ENCODE results near the gene PSPN.
"Not testable (repeated sequence)": the region's sequence is repeated elsewhere in the genome, so short reads cannot be mapped to it uniquely, and the experiment has no call there.

Gene PSPN

DNA sequence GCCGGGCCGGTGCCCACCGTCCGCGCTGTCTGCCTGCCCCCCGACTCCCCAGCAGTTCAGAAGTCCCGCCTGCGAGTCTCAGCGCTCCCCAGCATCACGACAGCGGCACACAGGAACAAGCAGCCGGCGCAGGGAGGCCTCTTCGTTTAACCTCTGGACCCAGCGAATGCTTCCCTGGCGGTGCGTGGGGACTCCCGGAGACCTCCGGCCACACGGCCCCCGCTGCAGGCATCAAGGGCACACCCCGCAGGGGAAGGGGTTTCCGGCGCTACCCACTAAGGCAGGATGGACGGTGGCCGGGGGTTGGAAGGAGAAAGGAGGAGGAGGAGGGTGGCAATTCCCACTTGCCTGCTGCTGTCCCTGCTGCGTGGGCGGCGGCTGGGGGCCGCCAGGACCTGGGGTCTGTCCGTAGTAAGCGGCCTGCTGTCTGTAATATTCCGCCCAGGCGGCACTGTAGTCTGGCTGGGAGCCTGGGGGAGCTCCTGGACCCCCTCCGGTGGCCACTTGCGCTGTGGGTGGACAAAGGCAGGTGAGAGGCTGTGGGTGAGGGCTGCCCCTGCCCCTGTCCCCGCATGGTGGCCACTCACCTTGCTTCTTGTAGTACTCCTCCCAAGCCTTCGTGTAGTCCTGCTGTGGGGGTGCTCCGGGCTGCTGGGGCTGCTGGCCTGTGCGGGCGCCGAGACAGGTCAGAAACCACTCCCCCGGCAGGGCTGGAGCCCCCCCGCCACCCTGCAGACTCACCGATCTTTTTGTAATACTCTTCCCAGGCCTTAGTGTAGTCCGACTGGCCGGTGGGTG, 39.3 kb upstream of the PSPN start:
- H3K27me3 ChIP-seq (ENCODE audit: control insufficient read depth, insufficient read depth, low read length): no peaks in the 10 kb centered on the region
- H3K4me1 ChIP-seq (ENCODE audit: control insufficient read depth, insufficient read depth, low read length): no peaks in the 10 kb centered on the region
- H3K36me3 ChIP-seq (ENCODE audit: insufficient read depth, low read length): peaks cover 60% of the 10 kb centered on the region
- H3K9ac ChIP-seq (ENCODE audit: low read depth, low read length): no peak overlapping the region
- no peaks in the 10 kb centered on the region for H3K9me3 ChIP-seq (replicated peaks; ENCODE audit: low read length)
- H3K4me2 ChIP-seq (ENCODE audit: low read length): no peak overlapping the region
- no peak overlapping the region for H3K4me3 ChIP-seq (ENCODE audit: low read length)

GRCh38 chr19:6413721-6414643, 38.2 kb upstream of the PSPN start:
- no peak overlapping the region for H3K4me2 ChIP-seq (ENCODE audit: low read length)
- no peak overlapping the region for H3K4me3 ChIP-seq (ENCODE audit: low read length)
- no peaks in the 10 kb centered on the region for H3K27me3 ChIP-seq (ENCODE audit: control insufficient read depth, insufficient read depth, low read length)
- H3K9me3 ChIP-seq (replicated peaks; ENCODE audit: low read length): no peaks in the 10 kb centered on the region
- no peaks in the 10 kb centered on the region for H3K4me1 ChIP-seq (ENCODE audit: control insufficient read depth, insufficient read depth, low read length)
- H3K9ac ChIP-seq (ENCODE audit: low read depth, low read length): no peak overlapping the region
- H3K36me3 ChIP-seq (ENCODE audit: insufficient read depth, low read length): peaks cover 51% of the 10 kb centered on the region

GRCh38 chr19:6413291-6413690, 37.6 kb upstream of the PSPN start:
- H3K9ac ChIP-seq (ENCODE audit: low read depth, low read length): no peak overlapping the region
- no peaks in the 10 kb centered on the region for H3K4me1 ChIP-seq (ENCODE audit: control insufficient read depth, insufficient read depth, low read length)
- H3K4me2 ChIP-seq (ENCODE audit: low read length): no peak overlapping the region
- no peaks in the 10 kb centered on the region for H3K9me3 ChIP-seq (replicated peaks; ENCODE audit: low read length)
- no peaks in the 10 kb centered on the region for H3K27me3 ChIP-seq (ENCODE audit: control insufficient read depth, insufficient read depth, low read length)
- no peak overlapping the region for H3K4me3 ChIP-seq (ENCODE audit: low read length)
- H3K36me3 ChIP-seq (ENCODE audit: insufficient read depth, low read length): peaks cover 44% of the 10 kb centered on the region

- peaks cover 38% of the 10 kb centered on the region for H3K36me3 ChIP-seq (ENCODE audit: insufficient read depth, low read length)
- H3K4me2 ChIP-seq (ENCODE audit: low read length): no peak overlapping the region
- H3K4me1 ChIP-seq (ENCODE audit: control insufficient read depth, insufficient read depth, low read length): no peaks in the 10 kb centered on the region
- no peak overlapping the region for H3K9ac ChIP-seq (ENCODE audit: low read depth, low read length)
- H3K4me3 ChIP-seq (ENCODE audit: low read length): no peak overlapping the region
- no peaks in the 10 kb centered on the region for H3K27me3 ChIP-seq (ENCODE audit: control insufficient read depth, insufficient read depth, low read length)
- no peaks in the 10 kb centered on the region for H3K9me3 ChIP-seq (replicated peaks; ENCODE audit: low read length)
Measured at GRCh38 chr19:6412447-6413091, 36.8 kb upstream of the PSPN start.

DNA sequence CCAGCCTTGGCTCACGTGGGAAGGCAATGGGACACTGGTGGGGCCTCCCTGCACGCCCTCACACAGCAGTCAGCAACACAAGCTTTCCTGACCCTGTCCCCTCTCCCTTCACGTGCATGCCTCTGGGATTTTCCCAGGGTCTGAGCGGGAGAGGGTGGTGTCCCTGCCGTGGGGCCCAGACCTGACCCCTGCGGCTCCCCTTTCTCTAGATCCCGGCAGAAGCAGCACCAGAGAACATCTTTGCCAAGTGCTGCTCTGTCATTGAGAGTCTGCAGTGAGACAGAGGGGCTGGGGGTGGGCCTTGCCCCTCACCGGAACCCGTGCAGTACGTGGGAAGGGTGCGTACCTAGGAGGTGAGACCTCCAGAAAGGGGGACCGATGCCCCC, 36.3 kb upstream of the PSPN start:
- no peak overlapping the region for H3K4me3 ChIP-seq (ENCODE audit: low read length)
- no peaks in the 10 kb centered on the region for H3K4me1 ChIP-seq (ENCODE audit: control insufficient read depth, insufficient read depth, low read length)
- H3K9me3 ChIP-seq (replicated peaks; ENCODE audit: low read length): no peaks in the 10 kb centered on the region
- no peak overlapping the region for H3K4me2 ChIP-seq (ENCODE audit: low read length)
- H3K36me3 ChIP-seq (ENCODE audit: insufficient read depth, low read length): peaks cover 33% of the 10 kb centered on the region
- H3K9ac ChIP-seq (ENCODE audit: low read depth, low read length): no peak overlapping the region
- H3K27me3 ChIP-seq (ENCODE audit: control insufficient read depth, insufficient read depth, low read length): no peaks in the 10 kb centered on the region

DNA sequence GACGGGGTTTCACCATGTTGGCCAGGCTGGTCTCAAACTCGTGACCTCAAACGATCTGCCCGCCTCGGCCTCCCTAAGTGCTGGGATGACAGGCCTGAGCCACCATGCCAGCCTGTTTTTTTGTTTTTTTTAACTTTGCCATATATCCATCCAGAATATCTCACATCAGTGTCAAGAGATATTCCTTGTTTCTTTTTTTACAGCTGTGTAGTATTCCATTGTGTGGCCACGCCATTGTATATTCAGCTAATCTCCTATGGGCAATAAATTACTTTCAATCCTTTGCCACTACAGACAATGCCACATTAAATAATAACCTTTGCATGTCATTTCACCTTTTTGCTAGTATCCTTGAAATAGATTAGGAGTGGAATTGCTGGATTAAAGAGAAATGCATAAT, 33.6 kb upstream of the PSPN start:
- Histone ChIP-seq H3K9me3 (replicated peaks; ENCODE audit: low read length) (no peaks in the 10 kb centered on the region), H3K4me3 (ENCODE audit: low read length) (no peak overlapping the region), H3K27me3 (ENCODE audit: control insufficient read depth, insufficient read depth, low read length) (no peaks in the 10 kb centered on the region), H3K9ac (ENCODE audit: low read depth, low read length) (no peak overlapping the region), H3K4me2 (ENCODE audit: low read length) (no peak overlapping the region), H3K36me3 (ENCODE audit: insufficient read depth, low read length) (peaks cover 9% of the 10 kb centered on the region), H3K4me1 (ENCODE audit: control insufficient read depth, insufficient read depth, low read length) (no peaks in the 10 kb centered on the region)

- Histone ChIP-seq H3K4me2 (ENCODE audit: low read length) (no peak overlapping the region), H3K9ac (ENCODE audit: low read depth, low read length) (no peak overlapping the region), H3K9me3 (replicated peaks; ENCODE audit: low read length) (no peaks in the 10 kb centered on the region)
Measured at GRCh38 chr19:6406401-6406800, 30.7 kb upstream of the PSPN start.

GRCh38 chr19:6402837-6403608, 27.3 kb upstream of the PSPN start:
- no peaks in the 10 kb centered on the region for H3K4me1 ChIP-seq (ENCODE audit: control insufficient read depth, insufficient read depth, low read length)
- H3K4me3 ChIP-seq (ENCODE audit: low read length): no peak overlapping the region
- H3K36me3 ChIP-seq (ENCODE audit: insufficient read depth, low read length): no peaks in the 10 kb centered on the region
- no peak overlapping the region for H3K9ac ChIP-seq (ENCODE audit: low read depth, low read length)
- H3K4me2 ChIP-seq (ENCODE audit: low read length): peak overlapping the region; percentile 5
- no peaks in the 10 kb centered on the region for H3K9me3 ChIP-seq (replicated peaks; ENCODE audit: low read length)
- no peaks in the 10 kb centered on the region for H3K27me3 ChIP-seq (ENCODE audit: control insufficient read depth, insufficient read depth, low read length)

More at GRCh38 chr19:6406401-6406800, 30.7 kb upstream of the PSPN start:
- no peaks in the 10 kb centered on the region for H3K36me3 ChIP-seq (ENCODE audit: insufficient read depth, low read length)
- H3K4me3 ChIP-seq (ENCODE audit: low read length): no peak overlapping the region
- no peaks in the 10 kb centered on the region for H3K4me1 ChIP-seq (ENCODE audit: control insufficient read depth, insufficient read depth, low read length)
- H3K27me3 ChIP-seq (ENCODE audit: control insufficient read depth, insufficient read depth, low read length): no peaks in the 10 kb centered on the region

DNA sequence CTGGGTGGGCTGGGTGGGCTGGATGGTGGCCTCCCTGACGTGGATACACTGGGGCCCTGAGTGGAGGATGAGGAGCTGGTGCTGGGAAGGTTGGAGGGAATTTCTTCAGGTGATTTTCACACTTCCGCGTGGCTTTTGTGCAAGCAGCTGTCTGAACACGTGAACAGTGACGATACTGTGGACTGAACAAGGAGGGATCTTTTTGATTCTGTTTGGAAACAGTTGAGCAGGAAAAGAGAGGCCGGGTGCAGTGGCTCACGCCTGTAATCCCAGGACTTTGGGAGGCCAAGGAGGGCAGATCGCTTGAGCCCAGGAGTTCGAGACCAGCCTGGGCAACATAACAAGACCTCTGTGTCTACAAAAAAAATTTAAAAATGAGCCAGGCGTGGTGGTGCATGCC, 26.3 kb upstream of the PSPN start:
- no peaks in the 10 kb centered on the region for H3K4me1 ChIP-seq (ENCODE audit: control insufficient read depth, insufficient read depth, low read length)
- no peak overlapping the region for H3K4me3 ChIP-seq (ENCODE audit: low read length)
- no peaks in the 10 kb centered on the region for H3K9me3 ChIP-seq (replicated peaks; ENCODE audit: low read length)
- no peak overlapping the region for H3K4me2 ChIP-seq (ENCODE audit: low read length)
- H3K9ac ChIP-seq (ENCODE audit: low read depth, low read length): no peak overlapping the region
- no peaks in the 10 kb centered on the region for H3K27me3 ChIP-seq (ENCODE audit: control insufficient read depth, insufficient read depth, low read length)
- no peaks in the 10 kb centered on the region for H3K36me3 ChIP-seq (ENCODE audit: insufficient read depth, low read length)

DNA sequence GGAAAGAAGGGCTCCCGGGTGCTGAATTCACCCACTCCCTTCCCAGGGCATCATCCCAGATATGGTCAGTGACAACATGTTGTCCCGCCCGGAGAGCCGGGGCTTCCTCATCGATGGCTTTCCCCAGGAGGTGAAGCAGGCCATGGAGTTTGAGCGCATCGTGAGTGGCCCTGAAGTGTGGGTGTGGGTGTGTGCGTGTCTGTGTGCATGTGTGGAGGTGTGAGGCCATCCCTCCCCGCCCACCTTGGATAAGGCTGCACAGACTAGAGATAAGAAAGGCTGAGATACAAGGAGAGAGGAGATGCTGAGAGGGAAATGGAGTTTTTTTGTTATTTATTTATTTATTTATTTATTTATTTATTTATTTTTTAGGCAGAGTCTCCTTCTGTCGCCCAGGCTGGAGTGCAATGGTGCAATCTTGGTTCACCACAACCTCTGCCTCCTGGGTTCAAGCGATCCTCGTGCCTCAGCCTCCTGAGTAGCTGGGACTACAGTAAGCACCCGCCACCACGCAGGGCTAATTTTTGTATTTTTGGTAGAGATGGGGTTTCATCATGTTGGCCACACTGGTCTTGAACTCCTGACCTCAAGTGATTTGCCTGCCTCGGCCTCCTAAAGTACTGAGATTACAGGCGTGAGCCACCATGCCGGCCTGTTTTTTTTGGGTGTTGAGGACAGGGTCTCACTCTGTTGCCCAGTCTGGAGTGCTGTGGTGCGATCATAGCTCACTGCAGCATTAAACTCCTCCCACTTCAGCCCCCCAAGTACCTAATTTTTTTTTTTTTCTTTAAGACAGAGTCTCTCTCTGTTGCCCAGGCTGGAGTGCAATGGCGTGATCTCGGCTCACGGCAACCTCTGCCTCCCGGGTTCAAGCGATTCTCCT, 24.6 kb upstream of the PSPN start:
- not testable (repeated sequence) for H3K36me3 ChIP-seq (ENCODE audit: insufficient read depth, low read length); H3K4me3 ChIP-seq (ENCODE audit: low read length); H3K9ac ChIP-seq (ENCODE audit: low read depth, low read length); H3K27me3 ChIP-seq (ENCODE audit: control insufficient read depth, insufficient read depth, low read length); H3K9me3 ChIP-seq (replicated peaks; ENCODE audit: low read length); H3K4me2 ChIP-seq (ENCODE audit: low read length); H3K4me1 ChIP-seq (ENCODE audit: control insufficient read depth, insufficient read depth, low read length)
